Thyroid gland (tissue), 4 donors: ENCODE measurements around the gene PPP2R2B.

Source experiments
- CTCF ChIP-seq, 6 experiments: fragments of 200-600 bp in 3 of 6; fragments of 450-650 bp in 3 of 6; sonication (generic) in 3 of 6; IDR thresholded peaks; one replicate each; pipeline ENCODE4 v1.5.1; 2016 to 2019; ENCODE audit warnings: antibody characterized with exemption in 6 of 6, mild to moderate bottlenecking in 2 of 6, inconsistent platforms in 1 of 6, moderate library complexity in 1 of 6
- POLR2A ChIP-seq, 2 donors: fragments of 450-650 bp; IDR thresholded peaks; one replicate each; pipeline ENCODE4 v1.6.1; 2017; ENCODE audit warnings: antibody characterized with exemption in 2 of 2, mild to moderate bottlenecking in 2 of 2, moderate library complexity in 1 of 2

DNA sequence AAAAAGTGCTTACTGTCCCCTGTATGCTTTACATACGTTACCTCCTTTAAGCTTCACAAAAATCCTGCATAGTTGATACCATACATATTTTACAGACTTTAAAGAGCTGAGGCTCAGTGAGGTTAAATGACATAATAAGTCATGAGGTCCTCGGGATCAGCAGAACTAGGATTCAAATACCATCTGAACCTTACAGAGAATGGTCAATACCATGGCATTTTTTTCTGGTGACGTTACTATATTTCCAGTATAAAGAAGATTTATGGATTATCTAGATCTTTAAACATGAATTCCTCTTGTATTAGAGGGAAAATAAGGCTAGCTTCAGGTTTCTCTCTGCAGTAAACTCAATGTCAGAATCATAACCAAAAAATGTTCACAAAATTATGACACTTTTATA lies 208.9 kb downstream of the PPP2R2B start:
- no peak for TF ChIP-seq CTCF (IDR thresholded peaks at IDR 0.05)
- TF ChIP-seq POLR2A (IDR thresholded peaks at IDR 0.05), result no peak
